DOHH2 (cell line): ENCODE results near the gene TUBB2A.
"Not testable (repeated sequence)": the region's sequence is repeated elsewhere in the genome, so short reads cannot be mapped to it uniquely, and the experiment has no call there.

Experiments used
- H3F3A ChIP-seq: fragments of 200-600 bp; sonication (generic), shearing (Covaris generic); 2 replicates; pipeline ENCODE4 v1.6.0; 2016; ENCODE audit warnings: antibody characterized with exemption, mild to moderate bottlenecking; ENCODE audit not compliant: control insufficient read depth, insufficient read depth
- H3K27ac ChIP-seq: fragments of 200-600 bp; sonication (generic); 2 replicates; pipeline ENCODE4 v1.5.1; 2014; ENCODE audit warnings: low read depth, mild to moderate bottlenecking, low read length, moderate library complexity
- H3K27me3 ChIP-seq: fragments of 200-600 bp; sonication (generic); 2 replicates; pipeline ENCODE4 v1.6.1; 2014; ENCODE audit warnings: mild to moderate bottlenecking, low read length, mixed read lengths; ENCODE audit not compliant: control insufficient read depth
- H3K36me3 ChIP-seq: fragments of 200-600 bp; sonication (generic); 2 replicates; pipeline ENCODE4 v1.6.1; 2014; ENCODE audit warnings: mild to moderate bottlenecking, low read length, moderate library complexity, mixed read lengths; ENCODE audit not compliant: control insufficient read depth
- H3K4me1 ChIP-seq: fragments of 200-600 bp; sonication (generic); 2 replicates; pipeline ENCODE4 v1.6.1; 2014; ENCODE audit warnings: mild to moderate bottlenecking, low read length, mixed read lengths; ENCODE audit not compliant: control insufficient read depth
- H3K4me2 ChIP-seq: fragments of 200-600 bp; sonication (generic); 2 replicates; pipeline ENCODE4 v1.6.0; 2014; ENCODE audit warnings: mild to moderate bottlenecking, low read length, moderate library complexity
- H3K4me3 ChIP-seq: fragments of 200-600 bp; sonication (generic); 2 replicates; pipeline ENCODE4 v1.5.1; 2014; ENCODE audit warnings: mild to moderate bottlenecking, low read length, mixed read lengths
- H3K79me2 ChIP-seq: fragments of 200-600 bp; sonication (generic); 2 replicates; pipeline ENCODE4 v1.6.1; 2014; ENCODE audit warnings: mild to moderate bottlenecking, low read length, mixed read lengths; ENCODE audit not compliant: control insufficient read depth
- H3K9me2 ChIP-seq: fragments of 200-600 bp; sonication (generic); replicated peaks from 2 replicates; pipeline ENCODE4 v1.6.1; 2014; ENCODE audit warnings: mild to moderate bottlenecking, low read length, mixed read lengths; ENCODE audit not compliant: control insufficient read depth
- H3K9me3 ChIP-seq: fragments of 200-600 bp; sonication (generic); 2 replicates; pipeline ENCODE4 v1.6.1; 2014; ENCODE audit warnings: antibody characterized with exemption, low read length, mixed read lengths; ENCODE audit not compliant: control insufficient read depth, insufficient read depth
- H4K20me1 ChIP-seq: fragments of 200-600 bp; sonication (generic); 2 replicates; pipeline ENCODE4 v1.6.0; 2014; ENCODE audit warnings: low read depth, mild to moderate bottlenecking, antibody characterized with exemption, low read length, moderate library complexity; ENCODE audit not compliant: control insufficient read depth, insufficient read depth
- CTCF ChIP-seq: fragments of 200-600 bp; sonication (generic); IDR thresholded peaks from one replicate; pipeline ENCODE4 v1.5.1; 2014; ENCODE audit warnings: antibody characterized with exemption, mild to moderate bottlenecking, low read depth, low read length; ENCODE audit not compliant: poor library complexity, severe bottlenecking
- EZH2phosphoT487 ChIP-seq: fragments of 200-600 bp; sonication (generic); IDR thresholded peaks from 2 replicates; pipeline ENCODE4 v1.6.1; 2017; ENCODE audit warnings: borderline replicate concordance, mild to moderate bottlenecking, antibody characterized with exemption, low read length, moderate library complexity, mixed read lengths

TUBB2A gene

GRCh38 chr6:3175715-3176402 lies 18.5 kb upstream of the TUBB2A start:
- Histone ChIP-seq H4K20me1 (no peaks in the 10 kb centered on the region), H3K36me3 (no peaks in the 10 kb centered on the region), H3K9me2 (no peaks in the 10 kb centered on the region), H3K4me1 (peaks cover 7% of the 10 kb centered on the region), H3K9me3 (no peaks in the 10 kb centered on the region), H3K4me3 (no peak overlapping the region), H3K27me3 (no peaks in the 10 kb centered on the region), H3F3A (no peaks in the 10 kb centered on the region), H3K4me2 (no peak overlapping the region), H3K79me2 (no peaks in the 10 kb centered on the region), H3K27ac (no peak overlapping the region)
- TF ChIP-seq EZH2phosphoT487, result no peak
- no peak for TF ChIP-seq CTCF

- not testable (repeated sequence) for H3K27ac ChIP-seq, H3K9me3 ChIP-seq, H3K27me3 ChIP-seq, H3K4me1 ChIP-seq, H4K20me1 ChIP-seq, H3K4me2 ChIP-seq, H3K79me2 ChIP-seq, H3K4me3 ChIP-seq, H3K9me2 ChIP-seq, H3F3A ChIP-seq, H3K36me3 ChIP-seq
Observed at GRCh38 chr6:3173636-3174089, 16.3 kb upstream of the TUBB2A start.

DNA sequence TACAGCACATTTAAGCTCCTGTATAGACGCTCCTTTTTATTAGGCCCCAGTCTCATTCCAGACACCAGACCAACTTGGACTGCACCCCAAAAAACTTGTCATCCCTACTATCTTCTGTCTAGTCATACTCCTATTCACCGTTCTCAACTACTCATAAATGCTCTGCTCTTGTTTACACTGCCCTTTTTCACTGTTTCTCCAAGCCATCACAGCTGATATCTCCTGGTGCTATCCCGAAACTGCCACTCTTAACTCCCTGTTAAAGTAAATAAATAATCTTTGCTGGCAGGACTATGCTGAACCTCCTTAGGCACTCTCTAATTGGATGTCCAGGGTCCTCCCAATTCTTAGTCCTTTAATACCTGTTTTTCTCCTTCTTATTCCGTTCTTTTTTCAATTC lies 15.4 kb upstream of the TUBB2A start:
- not testable (repeated sequence) for H3K27me3 ChIP-seq, H4K20me1 ChIP-seq, H3K9me2 ChIP-seq, H3K79me2 ChIP-seq, H3K4me3 ChIP-seq, H3K36me3 ChIP-seq, H3K27ac ChIP-seq, H3F3A ChIP-seq, H3K4me1 ChIP-seq, H3K4me2 ChIP-seq, H3K9me3 ChIP-seq

DNA sequence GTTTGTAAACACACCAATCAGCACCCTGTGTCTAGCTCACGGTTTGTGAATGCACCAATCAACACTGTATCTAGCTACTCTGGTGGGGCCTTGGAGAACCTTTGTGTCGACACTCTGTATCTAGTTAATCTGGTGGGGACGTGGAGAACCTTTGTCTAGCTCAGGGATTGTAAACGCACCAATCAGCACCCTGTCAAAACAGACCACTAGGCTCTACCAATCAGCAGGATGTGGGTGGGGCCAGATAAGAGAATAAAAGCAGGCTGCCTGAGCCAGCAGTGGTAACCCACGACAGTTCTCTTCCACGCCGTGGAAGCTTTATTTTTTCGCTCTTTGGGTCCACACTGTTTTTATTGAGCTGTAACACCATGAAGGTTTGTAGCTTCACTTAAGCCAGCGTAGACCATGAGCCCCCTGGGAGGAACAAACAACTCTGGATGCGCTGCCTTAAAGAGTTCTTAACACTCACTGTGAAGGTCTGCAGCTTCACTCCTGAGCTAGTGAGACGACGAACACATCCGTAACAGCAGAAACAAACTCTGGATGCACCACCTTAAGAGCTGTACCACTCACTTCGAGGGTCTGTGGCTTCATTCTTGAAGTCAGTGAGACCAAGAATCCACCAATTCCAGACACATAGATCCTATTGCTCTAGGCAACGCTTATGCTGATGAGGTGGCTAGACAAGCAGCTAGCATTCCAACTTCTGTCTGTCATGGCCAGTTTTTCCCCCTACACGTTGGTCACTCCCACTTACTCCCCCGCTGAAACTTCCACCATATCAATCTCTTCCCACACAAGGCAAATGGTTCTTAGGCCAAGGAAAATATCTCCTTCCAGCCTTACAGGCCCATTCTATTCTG lies 14.2 kb upstream of the TUBB2A start:
- not testable (repeated sequence) for H3K27ac ChIP-seq, H3K9me3 ChIP-seq, H3K27me3 ChIP-seq, H4K20me1 ChIP-seq, H3K36me3 ChIP-seq, H3K4me2 ChIP-seq, H3K4me3 ChIP-seq, H3K4me1 ChIP-seq, H3K79me2 ChIP-seq, H3K9me2 ChIP-seq, H3F3A ChIP-seq

GRCh38 chr6:3170676-3171075 lies 13.3 kb upstream of the TUBB2A start:
- not testable (repeated sequence) for H4K20me1 ChIP-seq, H3K4me2 ChIP-seq, H3K4me3 ChIP-seq

DNA sequence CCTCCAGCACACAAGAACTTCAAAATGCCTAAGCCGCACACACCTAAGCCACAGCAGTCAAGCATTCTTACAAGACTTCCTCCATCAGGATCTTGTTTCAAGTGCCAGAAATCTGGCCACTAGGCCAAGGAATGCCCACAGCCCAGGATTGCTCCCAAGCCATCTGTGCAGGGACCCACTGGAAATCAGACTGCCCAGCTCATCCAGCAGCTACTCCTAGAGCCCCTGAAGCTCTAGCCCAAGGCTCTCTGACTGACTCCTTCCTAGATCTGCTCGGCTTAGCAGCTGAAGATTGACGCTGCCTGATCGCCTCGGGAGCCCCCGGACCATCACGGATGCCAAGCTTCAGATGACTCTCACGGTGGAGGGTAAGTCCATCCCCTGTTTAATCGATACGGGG lies 10.7 kb upstream of the TUBB2A start:
- H3K9me3 ChIP-seq, H3F3A ChIP-seq, H3K36me3 ChIP-seq, H3K9me2 ChIP-seq, H3K79me2 ChIP-seq, H3K27ac ChIP-seq, H3K4me3 ChIP-seq, H4K20me1 ChIP-seq, H3K27me3 ChIP-seq, H3K4me2 ChIP-seq: not testable (repeated sequence)
- peaks cover 21% of the 10 kb centered on the region for H3K4me1 ChIP-seq

More at GRCh38 chr6:3170676-3171075, 13.3 kb upstream of the TUBB2A start:
- not testable (repeated sequence) for H3K27ac ChIP-seq, H3K36me3 ChIP-seq, H3K9me3 ChIP-seq, H3F3A ChIP-seq, H3K27me3 ChIP-seq, H3K79me2 ChIP-seq, H3K4me1 ChIP-seq, H3K9me2 ChIP-seq

DNA sequence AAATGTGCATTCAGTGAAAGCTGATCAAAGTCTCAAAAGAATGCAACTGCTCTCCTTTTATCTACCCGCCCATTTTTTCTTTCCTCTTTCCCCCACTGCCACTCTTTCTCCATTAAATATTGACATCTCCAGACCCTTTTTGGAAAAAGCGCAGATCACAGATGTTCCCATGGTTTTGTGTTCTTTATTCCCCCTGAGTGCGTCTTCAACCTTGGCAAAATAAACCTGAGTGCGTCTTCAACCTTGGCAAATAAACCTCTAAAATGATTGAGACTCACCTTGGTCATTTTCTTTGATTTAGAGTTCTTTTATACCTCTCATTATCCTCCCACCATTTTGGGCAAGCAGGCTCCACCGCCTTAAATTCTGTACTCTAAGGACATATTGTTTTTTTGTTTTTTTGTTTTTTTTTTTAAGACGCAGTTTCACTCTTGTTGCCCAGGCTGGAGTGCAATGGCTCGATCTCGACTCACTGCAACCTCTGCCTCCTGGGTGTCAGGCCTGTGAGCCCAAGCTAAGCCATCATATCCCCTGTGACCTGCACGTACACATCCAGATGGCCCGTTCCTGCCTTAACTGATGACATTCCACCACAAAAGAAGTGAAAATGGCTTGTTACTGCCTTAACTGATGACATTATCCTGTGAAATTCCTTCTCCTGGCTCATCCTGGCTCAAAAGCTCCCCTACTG lies 9.3 kb upstream of the TUBB2A start:
- H3K27ac ChIP-seq, H3K36me3 ChIP-seq, H3K4me3 ChIP-seq, H3K4me2 ChIP-seq, H3F3A ChIP-seq, H3K27me3 ChIP-seq, H3K9me2 ChIP-seq, H4K20me1 ChIP-seq, H3K9me3 ChIP-seq, H3K79me2 ChIP-seq: not testable (repeated sequence)
- H3K4me1 ChIP-seq, result peaks cover 31% of the 10 kb centered on the region
